Mesendoderm (in vitro differentiated cells): ENCODE results near the gene TUBD1. TPM values are rescaled to one million over a fixed set of nuclear protein-coding genes. Genes with fewer than 3 reads are reported as not detected.

Experiments
- small RNA-seq: library from polyadenylated mRNA; stranded (forward); fragments of <200 nt; extraction: miRNeasy Mini kit (QIAGEN cat#:217004); gene quantifications from one replicate; pipeline ENCODE3, GENCODE V24; 2013; ENCODE audit not compliant: insufficient read depth

The TUBD1 gene

Small RNAs within 50 kb of the gene (small RNA-seq; reads per million reads assigned to genes)
- not detected for gene RNU6-450P
- not detected for gene RPS29P21
